GM12875 (cell line): ENCODE data around the gene EIF1B.

Source experiments
- H3K4me3 ChIP-seq: one replicate; pipeline ENCODE4 v1.5.1; 2011; ENCODE audit warnings: low read depth, low read length, control low read depth
- CTCF ChIP-seq: IDR thresholded peaks from 2 replicates; pipeline ENCODE4 v1.5.1; 2011; ENCODE audit warnings: low read depth, mild to moderate bottlenecking, control low read depth, inconsistent platforms, low read length, moderate library complexity, borderline replicate concordance; ENCODE audit not compliant: insufficient read depth

Gene EIF1B

GRCh38 chr3:40339871-40340270, 30.4 kb downstream of the EIF1B start:
- TF ChIP-seq CTCF = no peak

DNA sequence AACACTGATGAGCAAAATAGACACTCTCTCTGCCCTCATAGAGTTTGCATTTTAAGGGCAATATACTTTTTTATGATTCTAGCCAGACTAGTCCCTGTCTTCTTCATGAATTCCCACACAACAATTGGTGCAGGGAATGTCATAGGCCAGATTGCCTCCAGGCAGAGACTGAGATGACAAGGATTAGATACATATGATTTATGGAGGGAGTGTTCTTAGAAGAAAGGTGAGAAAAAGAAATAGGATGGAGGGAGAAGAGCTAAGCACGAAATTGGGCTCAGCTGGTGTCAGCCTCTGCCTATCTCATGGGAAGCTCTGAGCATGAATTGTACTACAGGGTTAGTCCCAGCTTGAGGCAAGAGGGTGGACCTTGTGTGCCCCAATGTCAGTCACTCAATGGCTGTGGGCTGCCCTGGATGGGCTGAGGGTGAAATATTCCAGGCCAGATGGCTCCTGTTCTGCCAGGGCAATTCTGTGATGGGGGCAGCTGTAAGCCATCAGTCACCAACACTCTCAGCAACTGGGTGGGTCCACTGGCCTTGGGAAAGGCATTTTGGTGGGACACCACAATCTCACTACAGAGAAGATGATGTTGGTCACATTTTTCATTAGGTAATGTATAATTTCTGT, 31.1 kb downstream of the EIF1B start:
- no peak overlapping the region for H3K4me3 ChIP-seq
- TF ChIP-seq CTCF = no peak

More at GRCh38 chr3:40339871-40340270, 30.4 kb downstream of the EIF1B start:
- no peak overlapping the region for H3K4me3 ChIP-seq

GRCh38 chr3:40341671-40342070, 32.2 kb downstream of the EIF1B start:
- H3K4me3 ChIP-seq = no peak overlapping the region
- no peak for TF ChIP-seq CTCF

- no peak overlapping the region for H3K4me3 ChIP-seq
- TF ChIP-seq CTCF = no peak
Measured at GRCh38 chr3:40350529-40350928, 41.0 kb downstream of the EIF1B start.

DNA sequence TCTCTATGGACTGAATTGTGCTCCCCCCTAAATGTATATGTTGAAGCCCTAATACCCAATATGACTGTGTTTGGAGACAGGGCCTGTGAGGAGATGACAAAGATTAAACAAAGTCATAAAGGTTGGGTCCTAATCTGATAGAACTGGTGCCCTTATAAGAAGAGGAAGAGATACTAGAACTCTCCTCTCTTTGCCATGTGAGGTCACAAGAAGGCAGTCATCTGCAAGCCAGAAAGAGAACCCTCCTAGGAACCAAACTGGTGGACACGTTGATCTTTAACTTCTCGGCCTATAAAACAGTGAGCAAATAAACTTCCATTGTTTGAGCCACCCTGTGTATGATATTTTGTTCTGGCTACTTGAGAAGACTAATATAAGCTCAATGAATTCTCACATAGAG, 45.9 kb downstream of the EIF1B start:
- no peak overlapping the region for H3K4me3 ChIP-seq
- TF ChIP-seq CTCF = no peak

DNA sequence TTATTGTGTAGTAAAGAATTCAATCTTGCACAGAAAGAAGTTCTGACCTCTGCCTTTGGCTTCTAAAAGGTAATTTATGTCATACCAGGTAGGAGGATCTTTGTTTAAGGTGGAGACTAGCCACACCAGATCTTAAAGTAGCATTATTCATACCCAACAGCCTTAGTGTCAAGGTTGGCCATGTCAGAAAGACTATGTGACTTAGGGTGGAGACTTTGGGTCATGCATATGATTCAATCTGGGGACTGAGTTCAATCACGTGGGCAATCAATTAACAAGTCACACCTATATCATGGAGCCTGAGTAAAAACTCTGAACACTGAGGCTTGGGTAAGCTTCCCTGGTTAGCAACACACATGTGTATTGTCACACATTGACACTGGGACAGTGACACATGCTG, 48.9 kb downstream of the EIF1B start:
- no peak for TF ChIP-seq CTCF
- H3K4me3 ChIP-seq = no peak overlapping the region
